Adrenal gland (tissue), 12 donors: Measurements from ENCODE around the gene ZMAT5. TPM values are rescaled to one million over a fixed set of nuclear protein-coding genes. Genes with fewer than 3 reads are reported as not detected.

Source experiments
- DNase-seq, 7 donors: peaks; one replicate each; pipeline ENCODE4 v3.0.0-alpha.2; 2019 to 2020
- H3K27ac ChIP-seq, 5 donors: fragments of 200-600 bp; sonication (generic) in 4 of 5; 1 replicate in 3 of 5; 2 replicates in 2 of 5; pipeline versions ENCODE4 v1.5.1 to v1.8.0; 2016 to 2020; ENCODE audit warnings: mild to moderate bottlenecking in 1 of 5
- H3K27me3 ChIP-seq: fragments of 200-600 bp; 2 replicates; pipeline ENCODE4 v1.8.0; 2021
- H3K36me3 ChIP-seq, 2 donors: fragments of 200-600 bp; replicated peaks in 1 of 2; 1 replicate in 1 of 2; 2 replicates in 1 of 2; pipeline versions ENCODE4 v1.5.1 to v1.8.0; 2018 to 2022
- H3K4me1 ChIP-seq, 2 donors: fragments of 200-600 bp; replicated peaks in 1 of 2; 1 replicate in 1 of 2; 2 replicates in 1 of 2; pipeline versions ENCODE4 v1.5.1 to v1.8.0; 2018 to 2021
- H3K4me3 ChIP-seq, 4 donors: fragments of 200-600 bp; sonication (generic) in 3 of 4; one replicate each; pipeline ENCODE4 v1.5.1; 2016 to 2018
- H3K9me3 ChIP-seq, 3 donors: fragments of 200-600 bp; sonication (generic) in 1 of 3; replicated peaks in 1 of 3; 1 replicate in 2 of 3; 2 replicates in 1 of 3; pipeline versions ENCODE4 v1.5.1 to v1.8.0; 2016 to 2021
- CTCF ChIP-seq, 6 experiments: fragments of 450-650 bp in 4 of 6; fragments of 200-600 bp in 2 of 6; sonication (generic) in 1 of 6; IDR thresholded peaks; 1 replicate in 5 of 6; 2 replicates in 1 of 6; pipeline versions ENCODE4 v1.5.1 to v1.8.0; 2016 to 2021; ENCODE audit warnings: antibody characterized with exemption in 6 of 6, mild to moderate bottlenecking in 2 of 6, moderate library complexity in 1 of 6
- POLR2A ChIP-seq, 2 donors: fragments of 450-650 bp; IDR thresholded peaks; one replicate each; pipeline ENCODE4 v1.6.1; 2017; ENCODE audit warnings: antibody characterized with exemption in 2 of 2, mild to moderate bottlenecking in 2 of 2, moderate library complexity in 1 of 2
- WGBS, 4 donors: extraction: QIAGEN DNeasy Blood & Tissue Kit in 2 of 4; methylation state at CpG; one replicate each; pipeline versions ENCODE4 v1.1.5 to v1.1.7; 2013 to 2017; 5-methylcytosine and 5-hydroxymethylcytosine counted together
- intact Hi-C, 2 donors: fragments of 100-400 bp; cut with DNase I; formaldehyde crosslinking; loops; one replicate each; pipeline versions ENCODE4 v1.14.1 to v1.15.0; 2022 to 2023
- polyA plus RNA-seq, 3 donors: library from polyadenylated mRNA; stranded (reverse); fragments of 200-250 nt in 2 of 3; fragments of 350-450 nt in 1 of 3; fragmentation: Illumina TruSeq in 1 of 3; extraction: RNeasy Lipid Tissue Mini Kit (QIAGEN cat#74804) in 1 of 3; gene quantifications; one replicate each; pipeline ENCODE4 v1.2.3, GENCODE V29; 2013 to 2014
- total RNA-seq, 9 donors: library from RNA; depleted of rRNA in 4 of 9; stranded (reverse); fragments of >200 nt in 4 of 9; fragments of 120-200 nt in 1 of 9; fragmentation: NEBNext Ultra II Directional in 1 of 9; extraction: Animal tissue kit (Norgen Biotek cat#: 25700) in 1 of 9; gene quantifications; one replicate each; pipeline versions ENCODE4 v1.1.0 to v1.2.4, GENCODE V29; 2013 to 2023
- donor health status: healthy with polysubstance abuse.
- donor health status: Bipolar disorder and iron deficiency.
- donor health status: DM: yes; HTN: yes; CAD: no.
- donor health status: DM: no; HTN: no; CAD: no.
- donor health status: DM: no; HTN: no; CAD: no.
- donor health status: DM: yes; HTN: yes; CAD: no.

The ZMAT5 gene
- total and polyA plus RNA-seq, 12 donors: 13.1 to 97.8 (median 34.8) TPM

DNA sequence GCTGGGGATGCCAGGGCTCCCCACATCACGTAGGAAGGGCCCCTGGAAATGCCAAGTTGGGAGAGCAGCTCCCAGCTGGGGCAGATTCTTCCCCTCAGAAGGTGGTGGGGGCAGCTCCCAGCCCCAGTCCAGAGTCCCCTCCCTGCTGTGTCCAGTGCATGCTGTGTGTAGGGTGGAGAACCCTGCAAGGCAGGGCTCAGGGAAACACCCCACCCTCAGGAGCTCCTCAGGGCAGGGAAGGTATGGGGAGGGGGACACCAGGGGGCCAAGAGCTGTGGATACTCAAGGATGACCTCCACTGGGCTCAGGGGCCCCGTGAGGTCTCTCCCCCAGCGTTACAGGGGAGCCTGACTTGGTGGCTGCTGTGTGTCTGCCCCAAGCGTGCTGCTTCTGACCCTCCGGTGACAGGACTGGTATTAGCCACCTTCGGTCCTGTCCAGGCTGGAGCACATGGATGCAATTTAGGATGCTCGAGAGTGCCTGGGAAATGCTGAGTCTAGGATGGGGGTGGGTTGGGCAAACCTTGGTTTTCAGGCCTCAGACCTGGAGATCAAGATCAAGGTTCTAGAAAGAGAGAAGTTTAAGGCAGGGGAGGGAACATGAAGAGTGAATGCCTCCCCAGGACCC, 63.1 kb downstream of the ZMAT5 start:
- intact Hi-C loops: loop anchor here in 1 of 2 donors (10.0 kb wide), 1 partner anchor 301 kb away; no protein-coding TSS in a partner anchor
- no peaks in the 10 kb centered on the region for H3K36me3 ChIP-seq
- H3K4me3 ChIP-seq: no peak overlapping the region
- TF ChIP-seq CTCF (IDR thresholded peaks at IDR 0.05): no peak
- 43 to 69% (median 62%) methylated on average over 5 to 7 of the region's 7 CpGs for whole genome bisulfite sequencing, 4 donors
- no peaks in the 10 kb centered on the region for H3K27me3 ChIP-seq
- peaks cover 18 to 37% of the 10 kb centered on the region in 2 donors for H3K4me1 ChIP-seq
- DNase-seq: no peak
- no peak overlapping the region for H3K27ac ChIP-seq
- no peaks in the 10 kb centered on the region for H3K9me3 ChIP-seq

GRCh38 chr22:29702931-29703501, 63.8 kb downstream of the ZMAT5 start:
- H3K27ac ChIP-seq: no peak overlapping the region

GRCh38 chr22:29702000-29702930, 64.5 kb downstream of the ZMAT5 start:
- intact Hi-C loops: loop anchor here in 1 of 2 donors (10.0 kb wide), 1 partner anchor 303 kb away; no protein-coding TSS in a partner anchor
- H3K4me3 ChIP-seq: no peak overlapping the region

More at GRCh38 chr22:29702931-29703501, 63.8 kb downstream of the ZMAT5 start:
- no peak for DNase-seq
- 62 to 76% (median 66%) methylated on average over 9 to 19 of the region's 19 CpGs for WGBS, 4 donors
- intact Hi-C loops: loop anchor here in 1 of 2 donors (10.0 kb wide), 1 partner anchor 302 kb away; no protein-coding TSS in a partner anchor
- no peak for TF ChIP-seq CTCF (IDR thresholded peaks at IDR 0.05)
- no peak for TF ChIP-seq POLR2A (IDR thresholded peaks at IDR 0.05)
- Histone ChIP-seq H3K36me3 (no peaks in the 10 kb centered on the region), H3K27me3 (no peaks in the 10 kb centered on the region), H3K4me3 (no peak overlapping the region), H3K4me1 (peaks cover 18 to 44% of the 10 kb centered on the region in 2 donors), H3K9me3 (no peaks in the 10 kb centered on the region)

More at GRCh38 chr22:29702000-29702930, 64.5 kb downstream of the ZMAT5 start:
- TF ChIP-seq POLR2A (IDR thresholded peaks at IDR 0.05): no peak
- TF ChIP-seq CTCF (IDR thresholded peaks at IDR 0.05): no peak
- H3K27ac ChIP-seq: peak overlapping the region in 4 of 5 donors; percentile 6 to 32 (median 20)
- no peaks in the 10 kb centered on the region for H3K36me3 ChIP-seq
- H3K4me1 ChIP-seq: peaks cover 18 to 45% of the 10 kb centered on the region in 2 donors
- 25 to 35% (median 32%) methylated on average over 7 to 14 of the region's 14 CpGs for WGBS, 4 donors
- peak in 1 of 7 donors; percentile 48 for DNase-seq
- H3K9me3 ChIP-seq: no peaks in the 10 kb centered on the region
- no peaks in the 10 kb centered on the region for H3K27me3 ChIP-seq
